SK-N-SH treated with all-trans-retinoic acid at 6 μM for 48 hours (cell line): ENCODE measurements around the gene DYNC1I1.

ENCODE experiments used
- ATAC-seq: fragments of 200-7000 bp; cut with Tn5 transposase; 3 replicates; pipeline ENCODE4 v1.9.1; 2020; ENCODE audit warnings: mild to moderate bottlenecking, moderate library complexity
- ARNTL ChIP-seq: fragments of 450-650 bp; formaldehyde crosslinking; IDR thresholded peaks from 2 replicates; pipeline ENCODE4 v1.5.0; 2020; ENCODE audit warnings: low read depth, mild to moderate bottlenecking, moderate library complexity, borderline replicate concordance
- BACH2 ChIP-seq: fragments of 250-450 bp; sonication (Bioruptor Pico); IDR thresholded peaks from 2 replicates; pipeline ENCODE4 v1.9.0; 2021; ENCODE audit warnings: mild to moderate bottlenecking, borderline replicate concordance
- CSDC2 ChIP-seq: fragments of 250-450 bp; sonication (Bioruptor Pico); IDR thresholded peaks from 2 replicates; pipeline ENCODE4 v1.5.0; 2020; ENCODE audit warnings: mild to moderate bottlenecking, moderate library complexity
- ESRRG ChIP-seq: fragments of 250-450 bp; sonication (Bioruptor Pico); IDR thresholded peaks from 2 replicates; pipeline ENCODE4 v1.6.1; 2021; ENCODE audit warnings: mild to moderate bottlenecking
- GLIS3 ChIP-seq: fragments of 250-450 bp; sonication (Bioruptor Pico); IDR thresholded peaks from 2 replicates; pipeline ENCODE4 v1.5.0; 2020; ENCODE audit warnings: mild to moderate bottlenecking, moderate library complexity
- ISL1 ChIP-seq: fragments of 250-450 bp; sonication (Bioruptor Pico); IDR thresholded peaks from 2 replicates; pipeline ENCODE4 v2.1.2; 2022; ENCODE audit warnings: mild to moderate bottlenecking, moderate library complexity
- OSR1 ChIP-seq: fragments of 250-450 bp; sonication (Bioruptor Pico); IDR thresholded peaks from 2 replicates; pipeline ENCODE4 v1.8.0; 2022; ENCODE audit warnings: moderate library complexity, mild to moderate bottlenecking, inconsistent platforms
- PATZ1 ChIP-seq: fragments of 250-450 bp; sonication (Bioruptor Pico); IDR thresholded peaks from 2 replicates; pipeline ENCODE4 v1.8.0; 2020; ENCODE audit warnings: mild to moderate bottlenecking, moderate library complexity, borderline replicate concordance
- POU6F1 ChIP-seq: fragments of 250-450 bp; sonication (Bioruptor Pico); IDR thresholded peaks from 2 replicates; pipeline ENCODE4 v1.8.0; 2021; ENCODE audit warnings: low read depth, mild to moderate bottlenecking, moderate library complexity, borderline replicate concordance
- PPARA ChIP-seq: fragments of 250-450 bp; sonication (Bioruptor Pico); IDR thresholded peaks from 2 replicates; pipeline ENCODE4 v1.5.0; 2020; ENCODE audit warnings: mild to moderate bottlenecking, borderline replicate concordance
- RARB ChIP-seq: fragments of 250-450 bp; sonication (Bioruptor Pico); IDR thresholded peaks from 2 replicates; pipeline ENCODE4 v1.8.0; 2021; ENCODE audit warnings: mild to moderate bottlenecking, moderate library complexity
- SNAI2 ChIP-seq: fragments of 250-450 bp; sonication (Bioruptor Pico); IDR thresholded peaks from 2 replicates; pipeline ENCODE4 v1.5.0; 2020; ENCODE audit warnings: mild to moderate bottlenecking, moderate library complexity
- TCF4 ChIP-seq: fragments of 250-450 bp; sonication (Bioruptor Pico); IDR thresholded peaks from 2 replicates; pipeline ENCODE4 v1.8.0; 2021; ENCODE audit warnings: mild to moderate bottlenecking, moderate library complexity, borderline replicate concordance
- ZC3H10 ChIP-seq: fragments of 250-450 bp; sonication (Bioruptor Pico); IDR thresholded peaks from 2 replicates; pipeline ENCODE4 v1.5.1; 2021; ENCODE audit warnings: mild to moderate bottlenecking, moderate library complexity
- ZFP3 ChIP-seq: fragments of 250-450 bp; sonication (Bioruptor Pico); IDR thresholded peaks from 2 replicates; pipeline ENCODE4 v1.5.0; 2020; ENCODE audit warnings: mild to moderate bottlenecking, moderate library complexity
- ZFP30 ChIP-seq: fragments of 450-650 bp; formaldehyde crosslinking; IDR thresholded peaks from 2 replicates; pipeline ENCODE4 v1.5.0; 2022; ENCODE audit warnings: mild to moderate bottlenecking, moderate library complexity
- ZNF565 ChIP-seq: fragments of 450-650 bp; formaldehyde crosslinking; conservative IDR thresholded peaks from 2 replicates; pipeline ENCODE4 v1.5.0; 2020; ENCODE audit warnings: low read depth, mild to moderate bottlenecking, moderate library complexity
- ZNF70 ChIP-seq: fragments of 450-650 bp; formaldehyde crosslinking; IDR thresholded peaks from 2 replicates; pipeline ENCODE4 v1.5.0; 2020; ENCODE audit warnings: mild to moderate bottlenecking, moderate library complexity
- TF ChIP-seq, protein P1 (sequence below): fragments of 250-450 bp; sonication (Bioruptor Pico); IDR thresholded peaks from 2 replicates; pipeline ENCODE4 v1.5.1; 2020; ENCODE audit warnings: low read depth, mild to moderate bottlenecking, moderate library complexity
- TF ChIP-seq, protein P2 (sequence below): fragments of 250-450 bp; sonication (Bioruptor Pico); IDR thresholded peaks from 2 replicates; pipeline ENCODE4 v1.5.0; 2020; ENCODE audit warnings: mild to moderate bottlenecking, moderate library complexity

Gene DYNC1I1

DNA sequence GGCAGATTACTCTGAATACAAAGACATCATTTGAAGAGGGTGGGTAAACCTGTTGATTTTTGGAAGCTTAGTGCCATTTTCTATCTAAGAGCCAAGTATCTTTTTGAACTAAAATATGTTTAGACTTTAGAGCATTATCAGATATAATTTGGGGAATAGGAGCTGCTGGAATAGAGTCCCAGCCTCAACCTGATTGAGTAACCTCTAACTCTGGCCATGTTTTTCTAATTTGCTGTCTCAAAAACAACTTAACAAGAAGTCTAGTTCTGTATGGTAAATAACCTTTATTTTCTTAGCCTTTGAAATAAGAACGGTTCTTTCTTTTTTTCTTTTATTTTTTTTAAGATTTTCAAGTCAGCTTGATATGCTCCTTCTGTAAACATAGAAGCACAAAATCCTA is 224.5 kb downstream of the DYNC1I1 start:
- ATAC-seq, result no peak
- TF ChIP-seq ARNTL (CRISPR knock-in tag) (no peak), CSDC2 (CRISPR knock-in tag) (no peak), RARB (no peak), ESRRG (CRISPR knock-in tag) (no peak), PATZ1 (CRISPR knock-in tag) (no peak)
- TF ChIP-seq, all 23 proteins: peak for 0

DNA sequence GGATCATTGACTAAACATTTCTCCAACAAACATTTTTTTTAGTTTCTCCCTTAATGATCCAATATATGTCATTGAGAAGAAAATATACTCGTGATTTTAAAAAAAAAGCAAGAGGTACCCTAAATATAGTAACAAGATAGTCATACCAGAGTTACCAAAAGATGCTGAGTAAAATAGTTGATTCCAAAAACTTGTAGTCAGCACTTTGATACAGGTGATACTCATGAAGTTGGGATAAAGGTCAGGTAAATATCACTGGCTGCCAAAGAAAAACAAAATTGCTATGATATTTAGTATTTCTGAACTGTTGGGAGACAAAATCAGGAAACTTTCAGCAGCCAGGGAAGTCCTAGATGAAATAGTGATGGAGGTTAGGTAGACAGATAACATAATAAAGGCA is 225.3 kb downstream of the DYNC1I1 start:
- TF ChIP-seq TCF4 (CRISPR knock-in tag), result no peak
- TF ChIP-seq PPARA (CRISPR knock-in tag), result no peak
- no peak for TF ChIP-seq ARNTL (CRISPR knock-in tag)
- no peak for TF ChIP-seq SNAI2 (CRISPR knock-in tag)
- no peak for TF ChIP-seq BACH2 (CRISPR knock-in tag)
- no peak for TF ChIP-seq GLIS3 (CRISPR knock-in tag)
- TF ChIP-seq ZNF565 (CRISPR knock-in tag), result no peak
- no peak for TF ChIP-seq POU6F1 (CRISPR knock-in tag)
- no peak for TF ChIP-seq ESRRG (CRISPR knock-in tag)
- no peak for TF ChIP-seq ZFP30 (CRISPR knock-in tag)
- TF ChIP-seq ISL1, result no peak
- TF ChIP-seq, protein P1, sequence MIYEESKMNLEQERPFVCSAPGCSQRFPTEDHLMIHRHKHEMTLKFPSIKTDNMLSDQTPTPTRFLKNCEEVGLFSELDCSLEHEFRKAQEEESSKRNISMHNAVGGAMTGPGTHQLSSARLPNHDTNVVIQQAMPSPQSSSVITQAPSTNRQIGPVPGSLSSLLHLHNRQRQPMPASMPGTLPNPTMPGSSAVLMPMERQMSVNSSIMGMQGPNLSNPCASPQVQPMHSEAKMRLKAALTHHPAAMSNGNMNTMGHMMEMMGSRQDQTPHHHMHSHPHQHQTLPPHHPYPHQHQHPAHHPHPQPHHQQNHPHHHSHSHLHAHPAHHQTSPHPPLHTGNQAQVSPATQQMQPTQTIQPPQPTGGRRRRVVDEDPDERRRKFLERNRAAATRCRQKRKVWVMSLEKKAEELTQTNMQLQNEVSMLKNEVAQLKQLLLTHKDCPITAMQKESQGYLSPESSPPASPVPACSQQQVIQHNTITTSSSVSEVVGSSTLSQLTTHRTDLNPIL, result no peak
- TF ChIP-seq PATZ1 (CRISPR knock-in tag), result no peak
- no peak for TF ChIP-seq ZC3H10 (CRISPR knock-in tag)
- no peak for TF ChIP-seq ZNF70 (CRISPR knock-in tag)
- no peak for TF ChIP-seq OSR1 (CRISPR knock-in tag)
- no peak for TF ChIP-seq ZFP3
- TF ChIP-seq, all 23 proteins: peak for 0
- ATAC-seq, result no peak

- no peak for ATAC-seq
- TF ChIP-seq POU6F1 (CRISPR knock-in tag), result no peak
- TF ChIP-seq, protein P2, sequence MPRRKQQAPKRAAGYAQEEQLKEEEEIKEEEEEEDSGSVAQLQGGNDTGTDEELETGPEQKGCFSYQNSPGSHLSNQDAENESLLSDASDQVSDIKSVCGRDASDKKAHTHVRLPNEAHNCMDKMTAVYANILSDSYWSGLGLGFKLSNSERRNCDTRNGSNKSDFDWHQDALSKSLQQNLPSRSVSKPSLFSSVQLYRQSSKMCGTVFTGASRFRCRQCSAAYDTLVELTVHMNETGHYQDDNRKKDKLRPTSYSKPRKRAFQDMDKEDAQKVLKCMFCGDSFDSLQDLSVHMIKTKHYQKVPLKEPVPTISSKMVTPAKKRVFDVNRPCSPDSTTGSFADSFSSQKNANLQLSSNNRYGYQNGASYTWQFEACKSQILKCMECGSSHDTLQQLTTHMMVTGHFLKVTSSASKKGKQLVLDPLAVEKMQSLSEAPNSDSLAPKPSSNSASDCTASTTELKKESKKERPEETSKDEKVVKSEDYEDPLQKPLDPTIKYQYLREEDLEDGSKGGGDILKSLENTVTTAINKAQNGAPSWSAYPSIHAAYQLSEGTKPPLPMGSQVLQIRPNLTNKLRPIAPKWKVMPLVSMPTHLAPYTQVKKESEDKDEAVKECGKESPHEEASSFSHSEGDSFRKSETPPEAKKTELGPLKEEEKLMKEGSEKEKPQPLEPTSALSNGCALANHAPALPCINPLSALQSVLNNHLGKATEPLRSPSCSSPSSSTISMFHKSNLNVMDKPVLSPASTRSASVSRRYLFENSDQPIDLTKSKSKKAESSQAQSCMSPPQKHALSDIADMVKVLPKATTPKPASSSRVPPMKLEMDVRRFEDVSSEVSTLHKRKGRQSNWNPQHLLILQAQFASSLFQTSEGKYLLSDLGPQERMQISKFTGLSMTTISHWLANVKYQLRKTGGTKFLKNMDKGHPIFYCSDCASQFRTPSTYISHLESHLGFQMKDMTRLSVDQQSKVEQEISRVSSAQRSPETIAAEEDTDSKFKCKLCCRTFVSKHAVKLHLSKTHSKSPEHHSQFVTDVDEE (CRISPR knock-in tag), result no peak
- no peak for TF ChIP-seq ZNF565 (CRISPR knock-in tag)
- TF ChIP-seq ZFP30 (CRISPR knock-in tag), result no peak
- no peak for TF ChIP-seq GLIS3 (CRISPR knock-in tag)
- no peak for TF ChIP-seq ZFP3
Measured at GRCh38 chr7:95999481-95999880, 227.1 kb downstream of the DYNC1I1 start.
